OCI-LY1 (cell line): ENCODE results near the gene IFNA8.
"Not testable (repeated sequence)": the region's sequence is repeated elsewhere in the genome, so short reads cannot be mapped to it uniquely, and the experiment has no call there.

Experiments
- CTCF ChIP-seq: fragments of 200-600 bp; sonication (generic), shearing (Covaris generic); IDR thresholded peaks from 2 replicates; pipeline ENCODE4 v1.5.1; 2017; ENCODE audit warnings: mild to moderate bottlenecking, antibody characterized with exemption, low read length, moderate library complexity, mixed read lengths
- EZH2 ChIP-seq: fragments of 200-600 bp; sonication (generic), shearing (Covaris generic); IDR thresholded peaks from 2 replicates; pipeline ENCODE4 v1.8.0; 2017; ENCODE audit warnings: borderline replicate concordance, mixed run types, mild to moderate bottlenecking, antibody characterized with exemption, low read length, moderate library complexity, mixed read lengths

GRCh38 chr9:21367169-21367568 is 41.7 kb upstream of the IFNA8 start:
- not testable (repeated sequence) for TF ChIP-seq EZH2, CTCF
